ENCODE measurements around the gene SGPL1.
"Not testable (repeated sequence)": the region's sequence is repeated elsewhere in the genome, so short reads cannot be mapped to it uniquely, and the experiment has no call there.

SGPL1 gene

GRCh38 chr10:70906953-70907636, 91.3 kb downstream of the SGPL1 start:
- DNase-seq = no peak

- no peak for DNase-seq
Observed at GRCh38 chr10:70907637-70908405, 92.1 kb downstream of the SGPL1 start.

- no peak for DNase-seq
Observed at GRCh38 chr10:70908406-70909296, 92.9 kb downstream of the SGPL1 start.

GRCh38 chr10:70909326-70909935, 93.7 kb downstream of the SGPL1 start:
- DNase-seq = no peak

- no peak for DNase-seq
Observed at GRCh38 chr10:70910486-70911341, 95.0 kb downstream of the SGPL1 start.

- no peak for DNase-seq
Observed at GRCh38 chr10:70911386-70911785, 95.6 kb downstream of the SGPL1 start.

GRCh38 chr10:70912556-70912955, 96.8 kb downstream of the SGPL1 start:
- no peak for DNase-seq

- no peak for DNase-seq
Observed at GRCh38 chr10:70913191-70913892, 97.6 kb downstream of the SGPL1 start.

- no peak for DNase-seq
Observed at GRCh38 chr10:70913893-70914240, 98.1 kb downstream of the SGPL1 start.

GRCh38 chr10:70914316-70914864, 98.6 kb downstream of the SGPL1 start:
- no peak for DNase-seq

- DNase-seq = no peak
Observed at GRCh38 chr10:70915206-70915605, 99.5 kb downstream of the SGPL1 start.

- DNase-seq = no peak
Observed at GRCh38 chr10:70915806-70916205, 100.1 kb downstream of the SGPL1 start.

GRCh38 chr10:70916241-70916640, 100.5 kb downstream of the SGPL1 start:
- no peak for DNase-seq

- DNase-seq = no peak
Observed at GRCh38 chr10:70917226-70917625, 101.5 kb downstream of the SGPL1 start.

GRCh38 chr10:70917635-70918034, 101.9 kb downstream of the SGPL1 start:
- DNase-seq = no peak

- no peak for DNase-seq
Observed at GRCh38 chr10:70918851-70919530, 103.2 kb downstream of the SGPL1 start.

GRCh38 chr10:70919906-70920305, 104.2 kb downstream of the SGPL1 start:
- DNase-seq = not testable (repeated sequence)

- DNase-seq = no peak
Observed at GRCh38 chr10:70920519-70920918, 104.8 kb downstream of the SGPL1 start.

GRCh38 chr10:70921285-70921684, 105.5 kb downstream of the SGPL1 start:
- peak in 1 of 2 donors; percentile 30 for DNase-seq

GRCh38 chr10:70923696-70924095, 107.9 kb downstream of the SGPL1 start:
- no peak for DNase-seq

All from inflammatory macrophage (primary cell).